Stimulated activated CD8-positive, alpha-beta memory T cell treated with anti-CD3 and anti-CD28 coated beads, Interleukin-7, amount 100 ng/mL, for 4 hours (primary cell): ENCODE results near the gene NBAS.

Experiments used
- DNase-seq, 2 donors: peaks; one replicate each; pipeline ENCODE4 v3.0.0-alpha.2; 2020; ENCODE audit warnings: low read depth in 2 of 2

The NBAS gene

DNA sequence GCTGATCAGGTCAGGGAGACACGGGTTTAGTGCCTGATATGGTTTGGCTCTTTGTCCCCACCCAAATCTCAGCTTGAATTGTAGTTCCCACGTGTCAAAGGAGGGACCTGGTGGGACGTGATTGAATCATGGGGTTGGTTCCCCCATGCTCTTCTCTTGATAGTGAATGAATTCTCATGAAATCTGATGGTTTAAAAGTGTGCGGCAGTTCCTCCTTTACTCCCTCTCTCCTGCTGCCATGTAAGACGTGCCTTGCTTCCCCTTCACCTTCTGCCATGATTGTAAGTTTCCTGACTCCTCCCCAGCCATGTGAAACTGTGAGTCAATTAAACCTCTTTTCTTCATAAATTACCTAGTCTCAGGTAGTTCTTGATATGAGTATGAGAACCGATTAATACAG is 424.5 kb downstream of the NBAS start:
- DNase-seq = no peak

- no peak for DNase-seq
Observed at GRCh38 chr2:15134957-15135356, 426.2 kb downstream of the NBAS start.

- no peak for DNase-seq
Observed at GRCh38 chr2:15133461-15133860, 427.7 kb downstream of the NBAS start.

DNA sequence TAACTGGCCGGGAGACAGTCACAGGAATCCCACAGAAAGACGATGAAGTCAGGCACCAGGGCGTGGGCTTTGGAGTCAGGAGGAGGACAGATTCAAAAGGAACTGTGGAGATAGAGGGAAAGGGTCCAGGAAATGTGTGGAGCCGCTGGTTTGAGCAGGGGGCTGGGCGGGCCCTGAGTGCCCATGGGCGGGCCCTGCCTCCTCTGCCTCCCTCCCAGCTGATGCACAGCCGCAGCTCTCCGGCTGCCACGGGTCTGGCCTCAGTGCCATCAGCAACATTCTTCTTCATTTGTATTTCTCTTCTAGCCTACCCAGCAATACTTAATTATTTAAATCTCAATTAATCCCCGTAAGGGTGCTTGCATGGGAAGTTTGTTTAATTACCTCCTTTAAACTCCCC is 432.3 kb downstream of the NBAS start:
- no peak for DNase-seq

GRCh38 chr2:15127876-15128275 is 433.3 kb downstream of the NBAS start:
- no peak for DNase-seq

DNA sequence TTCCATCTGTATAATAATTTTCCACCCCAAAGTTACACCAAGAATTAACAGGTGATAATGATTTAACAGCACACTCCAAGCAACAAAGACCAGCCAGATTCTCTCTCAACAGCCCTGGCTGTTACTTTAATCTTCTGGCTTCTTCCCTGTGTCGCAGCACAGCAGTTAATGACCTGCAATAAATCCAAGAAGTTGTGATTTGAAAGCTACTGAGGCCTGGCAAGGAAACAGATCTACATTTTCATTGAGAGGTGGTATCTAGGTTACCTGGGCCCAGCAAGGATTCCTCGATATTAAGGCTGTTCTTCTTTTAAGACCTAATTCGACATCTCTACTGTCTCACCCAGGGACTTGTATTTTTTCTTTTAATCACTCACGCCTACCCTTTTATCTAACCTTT is 433.8 kb downstream of the NBAS start:
- DNase-seq = no peak

DNA sequence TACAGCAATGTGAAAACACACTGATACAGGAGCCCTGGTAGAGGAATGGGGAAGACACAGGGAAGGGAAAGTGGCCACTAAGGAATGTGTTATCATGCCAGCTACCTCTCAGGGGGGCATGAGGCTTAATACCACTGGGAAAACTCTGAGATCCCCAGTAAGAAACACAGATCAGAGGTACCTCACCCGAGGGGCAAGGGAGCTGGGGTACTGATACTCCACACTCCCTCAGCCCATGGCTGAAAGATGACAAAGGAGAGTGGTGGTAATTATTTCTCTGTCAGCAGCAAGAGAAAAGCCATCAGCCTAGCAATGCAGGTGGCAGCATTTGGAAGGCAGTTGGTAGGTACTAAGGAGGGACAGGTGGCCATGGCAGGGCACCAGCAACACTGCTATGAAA is 434.8 kb downstream of the NBAS start:
- no peak for DNase-seq

- DNase-seq = no peak
Observed at GRCh38 chr2:15122915-15123314, 438.2 kb downstream of the NBAS start.

DNA sequence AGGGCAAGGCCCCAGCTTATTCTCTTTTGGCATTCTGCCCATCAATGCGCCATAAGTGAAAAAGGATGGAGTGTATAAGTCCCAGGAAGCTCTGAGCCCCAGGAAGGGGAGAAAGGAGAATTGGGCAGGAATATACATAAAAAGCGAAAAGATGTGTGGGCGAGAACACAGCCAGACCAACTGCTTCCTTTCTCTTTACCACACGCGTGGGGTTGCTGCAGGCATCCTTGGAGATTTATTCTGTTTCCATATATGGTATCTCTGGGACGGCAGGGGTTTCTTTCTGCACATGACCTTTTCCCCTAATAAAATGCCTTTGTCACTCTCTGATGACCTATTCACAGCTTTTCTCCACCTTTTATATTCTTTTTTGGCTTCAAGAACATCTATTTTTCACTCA is 440.5 kb downstream of the NBAS start:
- no peak for DNase-seq

DNA sequence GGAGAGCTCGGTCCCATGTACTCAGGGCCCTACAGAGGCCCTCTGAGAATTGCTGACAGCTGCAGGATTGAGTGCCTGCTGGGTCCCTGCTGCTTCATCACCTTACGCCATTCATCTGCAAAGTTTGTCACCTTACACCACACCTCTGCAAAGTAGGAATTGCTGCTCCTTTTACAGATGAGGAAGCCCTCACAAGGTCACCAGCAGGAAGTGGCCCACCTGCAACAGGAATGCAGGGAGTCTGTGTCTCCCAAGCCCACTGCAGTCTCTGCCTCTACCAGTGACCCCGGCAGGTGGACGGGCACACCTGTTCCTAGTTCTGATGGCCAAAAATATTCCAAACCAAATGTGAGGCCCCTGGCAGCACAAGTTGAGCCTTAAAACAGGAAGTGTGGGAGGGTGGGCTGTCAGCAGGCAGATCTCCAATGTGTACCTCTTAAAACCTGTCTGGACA is 441.4 kb downstream of the NBAS start:
- no peak for DNase-seq

DNA sequence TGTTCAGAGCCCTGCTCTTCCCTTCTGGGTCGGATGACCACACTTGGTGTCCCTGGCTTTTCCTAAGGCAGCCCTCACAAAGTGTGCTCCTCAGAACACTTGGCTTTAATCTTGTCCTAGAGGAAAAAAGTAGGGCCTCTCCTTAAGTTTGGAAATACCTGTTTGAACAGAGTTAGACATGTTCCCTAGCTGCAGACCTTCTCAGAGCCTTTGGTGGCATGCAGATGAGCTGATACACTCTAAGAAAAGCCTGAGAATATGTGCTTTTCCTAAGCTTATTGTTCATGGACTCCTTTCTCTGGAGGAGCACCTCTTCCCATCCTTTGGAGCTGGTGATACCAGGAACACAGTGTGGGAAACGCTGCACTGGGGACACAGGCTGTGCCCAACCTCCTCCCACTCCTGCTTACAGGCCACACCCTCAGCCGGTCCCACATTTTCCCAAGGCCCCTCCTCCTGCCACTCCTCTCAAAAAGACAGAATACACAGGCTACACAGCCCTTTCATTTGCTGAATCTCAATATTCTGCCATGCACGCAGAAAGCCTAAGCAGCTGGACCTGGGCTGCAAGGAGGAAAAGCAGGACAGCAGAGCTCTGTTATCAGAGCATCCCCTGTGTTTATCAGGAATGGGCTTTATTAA is 443.6 kb downstream of the NBAS start:
- DNase-seq = no peak
